ENCODE results near the gene FRS2.

Gene FRS2

GRCh38 chr12:69467366-69467765 is 2.8 kb upstream of the FRS2 start:
- DNase-seq, result no peak

GRCh38 chr12:69468237-69469026 is 1.8 kb upstream of the FRS2 start:
- DNase-seq, result no peak

GRCh38 chr12:69469854-69470188 is 367 bp upstream of the FRS2 start:
- DNase-seq, result no peak

GRCh38 chr12:69471076-69471430 is 865 bp downstream of the FRS2 start:
- DNase-seq, result no peak

GRCh38 chr12:69471667-69472385 is 1.6 kb downstream of the FRS2 start:
- no peak for DNase-seq

GRCh38 chr12:69473262-69473661 is 3.1 kb downstream of the FRS2 start:
- DNase-seq, result no peak

- DNase-seq, result no peak
Measured at GRCh38 chr12:69474456-69474855, 4.3 kb downstream of the FRS2 start.

- DNase-seq, result no peak
Measured at GRCh38 chr12:69475237-69475975, 5.2 kb downstream of the FRS2 start.

- no peak for DNase-seq
Measured at GRCh38 chr12:69476276-69477017, 6.3 kb downstream of the FRS2 start.

GRCh38 chr12:69479675-69480074 is 9.5 kb downstream of the FRS2 start:
- DNase-seq, result no peak

GRCh38 chr12:69480698-69481097 is 10.5 kb downstream of the FRS2 start:
- no peak for DNase-seq

- DNase-seq, result no peak
Measured at GRCh38 chr12:69481133-69481532, 10.9 kb downstream of the FRS2 start.

GRCh38 chr12:69483700-69484099 is 13.5 kb downstream of the FRS2 start:
- no peak for DNase-seq

- DNase-seq, result no peak
Measured at GRCh38 chr12:69484428-69484827, 14.2 kb downstream of the FRS2 start.

- DNase-seq, result no peak
Measured at GRCh38 chr12:69490920-69491643, 20.9 kb downstream of the FRS2 start.

GRCh38 chr12:69492739-69493138 is 22.6 kb downstream of the FRS2 start:
- no peak for DNase-seq

GRCh38 chr12:69495071-69495470 is 24.9 kb downstream of the FRS2 start:
- no peak for DNase-seq

- DNase-seq, result no peak
Measured at GRCh38 chr12:69497308-69498026, 27.3 kb downstream of the FRS2 start.

GRCh38 chr12:69500631-69501030 is 30.4 kb downstream of the FRS2 start:
- DNase-seq, result no peak

- no peak for DNase-seq
Measured at GRCh38 chr12:69501154-69501895, 31.1 kb downstream of the FRS2 start.

All from activated T-cell treated with anti-CD3 and anti-CD28 coated beads for 4 hours (primary cell).